Motor neuron (in vitro differentiated cells): ENCODE results near the gene TYW5. TPM values are rescaled to one million over a fixed set of nuclear protein-coding genes. Genes with fewer than 3 reads are reported as not detected.

Source experiments
- ATAC-seq, 8 experiments: fragments of 200-7000 bp; cut with Tn5 transposase; replicated peaks in 6 of 8; 2 replicates each; pipeline ENCODE4 v1.8.0; 2021; ENCODE audit warnings: mild to moderate bottlenecking in 8 of 8, moderate library complexity in 8 of 8
- H3K27ac ChIP-seq, 2 donors: fragments of 250-450 bp; sonication (Bioruptor Pico); 2 replicates each; pipeline ENCODE4 v1.9.0; 2021; ENCODE audit warnings: antibody characterized with exemption in 2 of 2, mild to moderate bottlenecking in 2 of 2, moderate library complexity in 1 of 2
- H3K4me1 ChIP-seq, 2 donors: fragments of 250-450 bp; sonication (Bioruptor Pico); replicated peaks in 1 of 2; 2 replicates each; pipeline ENCODE4 v1.6.1; 2021; ENCODE audit warnings: antibody characterized with exemption in 2 of 2, mild to moderate bottlenecking in 2 of 2, moderate library complexity in 1 of 2
- H3K4me3 ChIP-seq, 5 donors: fragments of 250-450 bp; sonication (Bioruptor Pico); 2 replicates each; pipeline ENCODE4 v1.9.0; 2021; ENCODE audit warnings: antibody characterized with exemption in 5 of 5, mild to moderate bottlenecking in 5 of 5, moderate library complexity in 4 of 5
- WGBS, 10 experiments: fragments of 450-650 bp; shearing (Covaris generic); methylation state at CpG; one replicate each; pipeline ENCODE4 v1.0.0; 2022; 5-methylcytosine and 5-hydroxymethylcytosine counted together
- in situ Hi-C, 9 experiments: fragments of 400-800 bp; cut with MboI; loops; one replicate each; pipeline ENCODE4 v1.15.0; 2021; ENCODE audit warnings: low sequenced_read_pairs in 9 of 9, low pct_unique_long_range_greater_than_20kb in 2 of 9; ENCODE audit not compliant: unreplicated experiment in 9 of 9
- total RNA-seq, 8 experiments: library from RNA; unstranded; fragments of 300-600 nt; gene quantifications; 2 replicates each; pipeline versions ENCODE4 v1.2.3 to v1.2.4, GENCODE V29; 2022

Gene TYW5
- total RNA-seq, 8 experiments from 2014 or later = 6.7 to 18.8 (median 9.0) TPM

- Histone ChIP-seq H3K27ac (no peak overlapping the region), H3K4me1 (peaks cover 6 to 15% of the 10 kb centered on the region in 2 donors), H3K4me3 (peak overlapping the region; percentile 91 to 99 (median 93))
- 24 to 100% (median 45%) methylated on average over 3 to 16 of the region's 18 CpGs for WGBS, 10 experiments
- no peak for ATAC-seq
- in situ Hi-C loops = no loop called here
Measured at GRCh38 chr2:199910338-199911051, 44.8 kb downstream of the TYW5 start.

GRCh38 chr2:199907008-199907714 is 48.1 kb downstream of the TYW5 start:
- WGBS, 10 experiments = 42 to 100% (median 53%) methylated on average over 1 to 2 of the region's 2 CpGs; no CpG with 5 or more reads in 4 of the 10 experiments
- ATAC-seq = no peak
- in situ Hi-C loops = no loop called here
- no peaks in the 10 kb centered on the region for H3K4me1 ChIP-seq
- no peak overlapping the region for H3K27ac ChIP-seq
- no peak overlapping the region for H3K4me3 ChIP-seq

- 60 to 100% (median 100%) methylated on average over 1 of the region's 1 CpG; no CpG with 5 or more reads in 2 of the 10 experiments for WGBS, 10 experiments
- in situ Hi-C loops = no loop called here
- H3K4me3 ChIP-seq = no peak overlapping the region
- H3K27ac ChIP-seq = no peak overlapping the region
- ATAC-seq = no peak
- H3K4me1 ChIP-seq = no peaks in the 10 kb centered on the region
Measured at GRCh38 chr2:199903111-199903510, 52.2 kb downstream of the TYW5 start.

GRCh38 chr2:199902486-199903110 is 52.7 kb downstream of the TYW5 start:
- Histone ChIP-seq H3K4me1 (no peaks in the 10 kb centered on the region), H3K4me3 (no peak overlapping the region), H3K27ac (no peak overlapping the region)
- in situ Hi-C loops = no loop called here
- ATAC-seq = no peak
- WGBS, 10 experiments = 78 to 97% (median 89%) methylated on average over 1 to 4 of the region's 4 CpGs; no CpG with 5 or more reads in 1 of the 10 experiments

- Histone ChIP-seq H3K4me3 (no peak overlapping the region), H3K4me1 (no peaks in the 10 kb centered on the region), H3K27ac (no peak overlapping the region)
- 54 to 100% (median 72%) methylated on average over 1 to 4 of the region's 4 CpGs for WGBS, 10 experiments
- in situ Hi-C loops = no loop called here
- no peak for ATAC-seq
Measured at GRCh38 chr2:199901942-199902341, 53.3 kb downstream of the TYW5 start.

- 0 to 100% (median 65%) methylated on average over 1 to 2 of the region's 2 CpGs; no CpG with 5 or more reads in 1 of the 10 experiments for WGBS, 10 experiments
- in situ Hi-C loops = no loop called here
Measured at GRCh38 chr2:199896617-199897016, 58.7 kb downstream of the TYW5 start.

GRCh38 chr2:199895406-199895805 is 59.9 kb downstream of the TYW5 start:
- ATAC-seq = peak in 2 of 8 experiments; percentile 28 to 61
- in situ Hi-C loops = no loop called here
- WGBS, 10 experiments = 4 to 100% (median 74%) methylated on average over 1 to 3 of the region's 3 CpGs
- H3K4me3 ChIP-seq = no peak overlapping the region
- H3K27ac ChIP-seq = no peak overlapping the region
- no peaks in the 10 kb centered on the region for H3K4me1 ChIP-seq

More at GRCh38 chr2:199896617-199897016, 58.7 kb downstream of the TYW5 start:
- no peaks in the 10 kb centered on the region for H3K4me1 ChIP-seq
- ATAC-seq = no peak
- H3K4me3 ChIP-seq = no peak overlapping the region
- H3K27ac ChIP-seq = no peak overlapping the region

GRCh38 chr2:199883474-199884212 is 71.6 kb downstream of the TYW5 start:
- Histone ChIP-seq H3K27ac (no peak overlapping the region), H3K4me1 (no peaks in the 10 kb centered on the region), H3K4me3 (no peak overlapping the region)
- ATAC-seq = no peak
- in situ Hi-C loops = no loop called here
- WGBS, 10 experiments = 0 to 100% (median 77%) methylated on average over 1 to 5 of the region's 6 CpGs; no CpG with 5 or more reads in 1 of the 10 experiments

- no peak for ATAC-seq
- in situ Hi-C loops = no loop called here
- H3K4me1 ChIP-seq = no peaks in the 10 kb centered on the region
- no peak overlapping the region for H3K27ac ChIP-seq
- H3K4me3 ChIP-seq = no peak overlapping the region
Measured at GRCh38 chr2:199882667-199883066, 72.6 kb downstream of the TYW5 start.

Other genes starting within 250 kb of the TYW5 start
- gene FTCDNL1, start 104.3 kb downstream of the TYW5 start, total RNA-seq = 1 to 10 TPM in 7 of 8 experiments, under 1 TPM in 1; 0.75 to 3.7 (median 2.1) TPM
- gene C2orf69, start 44.2 kb downstream of the TYW5 start, total RNA-seq = 10 to 100 TPM in 6 of 8 experiments, 1 to 10 TPM in 2; 8.3 to 17.8 (median 11.7) TPM
- gene MAIP1, start 91 bp upstream of the TYW5 start, total RNA-seq = 10 to 100 TPM; 15.1 to 35.5 (median 23.8) TPM